NOMO-1 treated with DMSO at 0.1 percent for 48 hours (cell line): ENCODE measurements around the gene LYRM4.

ENCODE experiments used
- DNase-seq: peaks from one replicate; lab custom pipeline; 2025; ENCODE audit not compliant: unreplicated experiment; lab: John Stamatoyannopoulos, UW

Gene LYRM4

DNA sequence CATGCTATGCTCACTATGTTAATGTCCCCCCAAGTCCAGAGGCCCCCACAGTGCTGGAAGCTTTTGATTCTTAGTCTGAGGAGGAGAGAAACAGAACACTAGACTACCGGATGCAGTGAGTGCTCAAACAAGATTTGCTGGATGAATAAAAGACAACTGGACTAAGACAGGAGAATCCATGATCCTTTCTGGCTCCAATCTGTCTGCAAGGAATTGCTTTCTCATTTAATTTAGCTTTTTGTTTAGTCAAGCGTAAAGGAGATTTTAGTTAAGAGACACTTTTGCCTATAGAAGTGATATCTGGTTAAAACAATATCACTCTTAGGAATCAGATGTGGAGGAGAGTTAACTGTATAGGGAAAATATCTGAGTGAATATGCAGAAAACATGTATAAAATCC is 13.5 kb downstream of the LYRM4 start:
- DNase-seq: no peak

DNA sequence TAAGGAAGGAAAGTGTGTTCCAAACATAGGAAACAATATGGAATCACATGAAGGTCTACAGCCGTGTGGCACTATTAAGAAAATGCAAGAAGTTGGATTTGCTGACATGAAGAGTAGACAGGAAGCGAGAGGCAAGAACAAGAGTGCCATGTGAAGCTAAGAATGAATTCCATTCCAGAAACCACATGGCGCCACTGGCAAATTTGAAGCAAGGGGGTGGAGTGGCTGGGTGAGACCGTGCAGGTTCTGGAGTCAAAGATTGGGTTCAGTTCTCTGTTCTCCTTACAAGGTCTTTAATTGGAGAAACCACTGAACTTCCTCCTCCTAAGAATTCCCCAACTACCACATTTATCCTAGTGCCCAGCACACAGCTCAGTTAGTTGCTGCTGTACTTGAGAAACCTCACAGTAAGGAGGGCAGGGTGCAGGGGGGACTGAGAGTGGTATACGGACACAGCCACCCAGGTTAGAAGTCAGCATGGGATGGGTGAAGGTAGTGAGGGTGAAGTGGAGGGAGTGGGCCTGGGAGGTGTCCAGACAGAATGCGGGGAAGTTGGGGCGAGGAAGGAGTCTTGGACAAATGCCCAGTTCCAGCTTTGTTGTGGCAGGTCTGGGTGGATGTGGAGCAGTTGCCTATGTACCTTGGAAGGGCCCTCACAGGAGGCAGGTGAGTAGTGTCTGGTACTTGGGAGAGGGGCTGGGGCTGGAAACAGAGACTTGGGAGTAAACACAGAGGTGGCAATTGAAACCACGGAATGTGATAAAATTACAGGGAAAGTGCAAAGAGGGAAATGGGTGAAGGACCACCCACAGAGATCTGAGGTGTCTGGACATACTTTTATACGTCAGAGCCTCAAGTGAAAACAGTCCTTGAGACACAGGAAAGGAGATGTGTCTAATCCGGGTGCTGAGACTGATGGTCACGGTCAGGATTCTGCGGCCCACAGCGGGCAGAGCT is 14.3 kb downstream of the LYRM4 start:
- no peak for DNase-seq

DNA sequence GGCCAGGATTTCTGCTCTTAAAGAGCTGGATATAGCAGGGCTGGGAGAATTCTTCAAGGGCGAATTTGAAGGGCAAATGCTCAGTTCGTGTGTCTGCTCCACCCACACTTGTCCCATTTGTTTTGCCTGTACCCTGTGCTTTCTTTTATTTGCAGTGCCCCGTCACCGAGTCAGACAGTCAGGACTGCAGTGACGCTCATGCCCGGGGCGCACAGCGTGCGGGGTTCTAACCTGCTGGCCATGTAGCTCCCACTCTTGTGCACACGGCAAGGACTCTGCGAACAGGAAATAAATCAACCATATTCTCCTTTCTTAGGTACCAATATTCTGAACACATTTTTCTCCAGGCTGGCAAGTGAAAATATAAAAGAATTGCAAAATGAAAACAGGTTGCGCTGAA is 17.7 kb downstream of the LYRM4 start:
- no peak for DNase-seq

DNA sequence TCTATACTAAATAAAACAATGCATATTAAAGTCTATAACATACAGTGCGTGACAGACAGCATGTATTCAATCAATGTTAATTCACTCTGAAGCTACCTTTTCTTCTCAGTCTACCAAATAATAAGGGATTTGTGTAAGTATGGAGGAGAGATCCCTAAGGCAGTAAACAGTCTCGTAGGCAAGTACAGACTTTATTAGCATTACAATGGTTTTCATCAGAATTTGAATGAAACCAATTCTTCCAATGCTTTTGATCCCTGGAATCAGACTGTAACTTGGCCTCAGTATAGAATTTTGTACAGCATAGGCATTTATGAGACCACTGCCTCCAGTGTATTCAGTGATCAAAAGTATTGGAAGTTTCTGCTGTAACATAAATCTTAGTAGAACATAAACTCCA is 19.5 kb downstream of the LYRM4 start:
- no peak for DNase-seq

DNA sequence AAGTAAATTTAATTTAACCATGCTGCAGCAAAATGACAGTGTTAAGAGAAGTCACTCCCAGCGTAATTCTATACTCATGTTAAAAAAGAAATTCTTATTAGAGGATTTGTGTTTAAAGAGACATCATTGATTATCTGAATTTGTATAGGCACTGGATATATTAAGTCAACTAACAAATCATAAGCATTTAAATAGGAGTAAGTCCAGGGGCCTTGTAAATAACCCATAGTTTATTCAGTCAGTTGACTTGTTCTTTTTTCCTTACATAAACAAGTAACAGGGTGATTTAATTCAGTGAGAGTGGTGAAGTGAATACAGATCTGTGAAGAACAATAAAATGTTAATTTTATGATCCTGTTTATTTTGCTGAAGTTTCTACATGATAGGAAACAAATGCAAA is 22.4 kb downstream of the LYRM4 start:
- no peak for DNase-seq

DNA sequence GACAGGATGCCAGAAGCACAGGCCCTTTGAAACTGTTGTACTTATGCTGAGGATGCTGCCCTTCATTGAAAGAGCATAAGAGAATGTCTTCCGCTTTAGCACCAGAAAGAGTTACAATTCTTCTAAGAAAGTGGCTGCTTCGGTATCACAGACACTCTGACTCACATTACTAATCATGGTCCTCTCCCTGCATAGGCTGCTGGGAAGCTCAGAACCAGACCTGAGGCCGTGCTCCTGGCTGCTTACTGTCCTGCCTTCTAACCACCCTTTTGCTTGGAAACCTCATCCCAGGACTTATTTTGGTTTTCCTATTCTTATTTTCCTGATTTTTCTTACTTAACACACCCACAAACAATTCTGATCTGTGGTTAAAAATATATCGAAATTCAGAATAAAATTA is 22.9 kb downstream of the LYRM4 start:
- DNase-seq: no peak

DNA sequence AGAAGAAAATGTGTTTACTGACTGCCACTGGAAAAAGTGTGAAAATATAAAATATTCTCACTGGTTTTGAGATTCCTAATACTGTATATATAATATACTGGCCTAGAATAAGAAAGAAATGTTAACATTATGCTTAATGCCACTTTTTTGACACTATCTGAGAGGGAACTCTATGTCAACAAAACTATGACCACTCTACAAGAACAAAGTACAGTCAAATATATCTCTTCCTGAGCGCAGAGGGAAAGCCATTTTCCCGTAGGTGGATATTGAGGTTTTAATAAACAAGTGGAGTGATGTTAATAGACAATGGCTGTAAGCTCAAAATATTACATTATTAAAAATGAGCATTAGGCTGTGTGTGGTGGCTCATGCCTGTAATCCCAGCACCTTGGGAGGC is 24.9 kb downstream of the LYRM4 start:
- DNase-seq: no peak

DNA sequence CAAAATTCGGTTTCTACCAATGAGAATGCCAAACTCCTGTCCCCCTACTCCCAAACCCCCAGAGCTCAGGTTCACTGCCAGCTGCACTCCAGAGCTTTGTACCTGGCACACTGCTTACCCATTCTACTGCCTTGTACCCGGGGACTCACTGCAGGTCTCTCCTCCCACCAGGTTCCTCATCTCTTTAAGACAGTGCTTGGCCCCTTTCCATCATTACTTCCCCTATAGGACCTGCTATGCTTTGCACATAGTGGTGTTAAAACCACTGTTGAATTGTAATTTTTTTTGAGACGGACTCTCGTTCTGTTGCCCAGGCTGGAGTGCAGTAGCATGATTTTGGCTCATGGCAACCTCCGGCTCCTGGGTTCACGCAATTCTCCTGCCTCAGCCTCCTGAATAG is 25.9 kb downstream of the LYRM4 start:
- DNase-seq: peak; percentile 65

DNA sequence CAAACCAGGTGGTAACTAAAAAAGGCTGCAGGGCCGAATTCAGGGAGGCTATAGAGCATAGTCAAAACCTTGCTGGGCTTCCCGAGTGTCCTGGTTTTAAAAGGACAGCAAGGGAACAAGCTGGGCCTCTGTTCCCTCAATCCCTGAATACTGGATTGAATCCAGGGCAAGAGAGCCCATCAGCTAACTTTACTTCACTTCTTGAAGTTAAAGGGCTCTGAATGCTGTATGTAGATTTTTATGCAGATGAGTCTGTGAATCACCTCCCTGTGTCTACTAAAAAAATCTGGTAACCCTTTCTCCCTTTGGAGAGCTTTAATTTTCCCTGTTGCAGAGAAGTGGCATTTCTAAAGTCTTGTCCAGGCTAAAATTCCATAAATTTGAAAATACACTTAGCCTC is 29.5 kb downstream of the LYRM4 start:
- DNase-seq: no peak

DNA sequence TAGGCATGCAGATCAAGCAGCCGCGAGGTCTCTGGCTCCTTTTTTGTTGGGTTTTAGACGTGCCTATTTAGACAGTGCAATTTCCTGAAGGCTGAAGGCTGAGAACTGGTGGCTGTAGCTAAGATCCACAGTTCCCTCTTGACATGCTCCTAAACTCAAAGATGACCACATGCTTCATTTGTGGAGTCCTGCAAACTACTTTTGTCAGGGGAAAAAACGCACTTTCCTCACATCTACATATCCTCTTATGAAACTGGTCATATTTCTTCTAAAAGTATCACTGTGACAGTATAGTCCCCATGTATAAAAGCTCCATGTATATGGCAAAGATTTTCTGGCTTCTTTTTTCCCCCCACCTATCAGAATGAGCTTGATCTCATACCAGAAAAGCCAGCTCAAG is 30.7 kb downstream of the LYRM4 start:
- no peak for DNase-seq

DNA sequence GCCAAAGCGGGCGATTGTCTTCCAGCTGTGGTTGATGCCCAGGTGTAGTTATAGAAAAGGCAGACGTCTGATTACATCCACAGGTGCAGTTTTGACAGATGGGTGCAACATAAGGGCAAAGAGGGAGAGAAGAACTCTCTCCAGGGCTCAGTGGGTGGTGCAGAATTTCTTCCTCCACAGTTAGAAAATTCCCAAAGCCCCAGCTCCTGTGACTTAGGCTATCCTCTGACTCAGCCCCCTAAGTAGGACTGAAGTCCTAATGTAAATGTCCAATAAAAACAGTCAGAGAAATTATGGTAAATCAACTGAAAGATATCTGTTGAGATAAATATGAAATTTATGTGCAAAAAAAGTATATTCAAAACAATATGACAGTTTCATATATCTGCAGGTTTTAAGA is 31.4 kb downstream of the LYRM4 start:
- no peak for DNase-seq

DNA sequence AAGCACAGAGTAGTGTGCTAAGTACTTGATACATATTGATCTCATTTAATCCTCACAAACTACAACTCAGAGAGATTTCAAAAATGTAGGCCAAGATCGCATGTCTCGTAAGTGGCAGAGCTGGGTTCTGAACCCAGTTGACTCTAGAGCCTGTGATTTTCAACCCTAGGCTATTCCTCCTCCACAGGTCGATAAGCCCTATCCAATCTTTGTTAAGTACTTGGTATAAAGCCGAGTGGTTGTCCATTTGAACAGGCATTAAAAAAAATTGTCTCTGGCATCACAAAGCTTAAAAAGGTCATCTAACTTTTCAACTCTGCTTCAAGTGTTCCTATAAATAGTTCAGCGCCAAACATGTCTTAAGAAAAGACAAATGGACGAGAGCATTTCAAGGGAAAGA is 37.4 kb downstream of the LYRM4 start:
- no peak for DNase-seq

DNA sequence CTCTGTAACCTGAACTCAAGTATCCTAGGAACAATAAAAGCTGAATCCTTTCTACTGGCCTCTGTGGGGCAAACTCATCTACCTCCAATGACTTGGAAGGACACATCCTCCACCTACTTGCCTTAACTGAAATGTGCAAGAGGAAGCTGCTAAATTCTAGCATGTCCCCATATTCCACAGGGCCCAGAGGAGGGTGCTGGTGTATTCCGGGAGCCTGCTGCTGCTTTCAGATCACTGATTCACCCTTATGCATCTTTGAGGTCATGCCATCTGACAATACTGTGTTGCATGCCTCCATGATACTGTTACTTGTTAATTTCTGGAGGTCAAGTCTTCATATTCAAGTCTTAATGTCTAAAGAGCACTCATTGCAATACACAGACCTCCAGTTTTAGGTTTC is 40.3 kb downstream of the LYRM4 start:
- DNase-seq: no peak

DNA sequence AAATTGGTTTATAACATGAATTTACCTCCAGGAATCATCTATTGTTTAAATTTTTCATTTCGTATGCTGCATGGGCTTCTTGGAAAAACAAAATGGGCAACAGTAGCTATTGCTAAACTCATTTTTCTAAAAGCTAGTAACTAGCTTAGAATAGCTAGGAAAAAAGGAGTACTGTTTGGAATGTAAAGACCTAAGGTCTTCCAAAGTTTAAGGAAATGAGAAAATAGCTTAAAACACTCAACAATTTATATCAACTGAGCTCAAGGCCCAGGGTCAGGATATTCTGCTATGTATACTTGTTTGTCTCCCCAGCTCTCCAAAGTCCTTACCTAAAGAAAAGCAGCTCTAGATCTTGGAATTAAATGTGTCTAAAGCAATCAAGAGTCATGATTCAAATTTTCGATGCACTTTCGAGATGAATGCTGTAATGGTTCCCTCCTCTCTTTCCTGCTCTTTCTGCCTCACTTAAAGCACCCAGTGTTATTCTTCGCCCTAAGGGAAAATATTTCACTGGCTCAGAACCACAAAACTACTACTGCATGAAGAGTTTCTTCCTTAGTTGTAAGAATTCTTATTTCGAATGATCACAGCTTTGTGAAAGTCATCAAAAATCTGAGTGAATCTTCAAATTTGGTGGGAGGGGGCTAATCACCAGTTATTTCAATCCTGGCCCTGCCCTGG is 41.6 kb downstream of the LYRM4 start:
- no peak for DNase-seq

DNA sequence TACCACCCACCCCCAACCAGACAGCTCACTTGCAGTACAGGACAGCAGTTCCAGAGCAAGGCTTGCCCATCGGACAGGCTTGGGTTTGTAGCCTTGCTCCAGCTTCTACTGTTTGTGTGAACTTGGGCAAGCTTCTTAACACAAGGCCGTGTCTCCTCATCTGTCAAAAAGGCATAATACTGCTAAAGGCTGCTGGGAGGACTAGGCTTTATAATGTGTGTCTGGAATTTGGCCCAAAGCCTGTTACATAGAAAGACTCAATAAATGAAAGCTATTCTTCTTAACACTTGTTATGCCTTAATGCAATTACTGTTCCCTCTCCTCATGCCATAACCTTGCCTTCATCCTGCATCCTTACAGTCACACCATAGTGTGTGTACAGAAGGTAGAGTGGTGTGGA is 43.4 kb downstream of the LYRM4 start:
- DNase-seq: no peak

DNA sequence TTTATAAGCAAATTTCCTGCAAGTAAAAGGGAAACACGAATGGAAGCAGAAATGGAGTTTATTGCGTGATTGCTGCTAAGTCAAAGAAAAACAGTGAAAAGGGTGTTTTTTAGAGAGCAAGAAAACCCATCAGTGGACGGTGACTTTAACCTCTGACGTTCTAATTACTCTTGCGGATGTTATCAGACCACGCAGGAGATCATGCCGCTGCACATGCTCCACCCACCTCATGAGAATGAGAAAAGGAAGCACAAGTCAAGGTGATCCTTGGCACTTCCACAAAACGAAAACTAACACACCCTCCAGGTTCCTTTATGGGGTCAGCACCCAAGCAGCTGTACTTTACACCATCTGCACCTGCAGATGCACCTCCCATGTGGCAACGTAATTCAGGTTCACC is 45.0 kb downstream of the LYRM4 start:
- no peak for DNase-seq

DNA sequence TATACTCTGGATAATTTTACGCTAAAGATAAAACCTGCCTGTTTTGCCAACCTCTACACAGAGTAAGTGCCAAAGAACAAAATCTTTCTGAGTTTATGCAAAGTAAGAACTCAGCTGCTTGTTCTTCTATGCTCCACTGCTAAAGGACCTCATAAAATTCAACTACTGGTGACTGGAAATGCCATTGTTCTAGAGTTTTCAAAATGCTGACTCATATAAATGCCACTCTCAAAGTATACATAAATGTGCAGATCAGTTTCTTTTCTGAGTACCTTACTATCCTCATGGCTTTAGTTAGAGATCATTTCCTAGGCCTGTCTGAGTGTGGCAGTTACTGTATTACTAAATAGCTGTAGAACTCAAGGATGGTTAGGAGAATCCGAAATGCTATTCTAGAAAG is 45.6 kb downstream of the LYRM4 start:
- DNase-seq: no peak

DNA sequence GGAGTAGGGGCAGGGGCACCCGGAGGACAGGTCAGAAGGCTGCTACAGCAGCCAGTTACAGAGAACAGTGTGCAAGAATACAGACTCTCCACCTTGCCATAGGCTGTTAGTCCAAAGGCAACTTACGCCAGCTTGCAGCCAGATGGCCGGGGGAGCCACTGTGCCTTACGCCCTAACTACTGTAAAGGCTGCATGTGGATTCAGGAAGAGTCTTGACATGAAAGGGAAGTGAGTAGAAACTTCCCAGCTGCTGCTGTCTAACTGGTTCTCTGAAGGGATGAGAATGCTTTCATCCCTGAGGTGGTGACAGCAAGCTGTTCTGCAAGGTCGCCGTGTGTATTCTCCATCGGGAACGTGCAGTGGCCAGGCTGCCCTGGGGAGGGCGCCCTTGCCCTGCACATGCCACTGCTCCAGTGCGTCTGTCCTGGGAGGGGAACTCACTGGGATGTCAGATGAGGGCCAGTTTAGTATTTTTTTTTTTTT is 46.1 kb downstream of the LYRM4 start:
- DNase-seq: no peak

DNA sequence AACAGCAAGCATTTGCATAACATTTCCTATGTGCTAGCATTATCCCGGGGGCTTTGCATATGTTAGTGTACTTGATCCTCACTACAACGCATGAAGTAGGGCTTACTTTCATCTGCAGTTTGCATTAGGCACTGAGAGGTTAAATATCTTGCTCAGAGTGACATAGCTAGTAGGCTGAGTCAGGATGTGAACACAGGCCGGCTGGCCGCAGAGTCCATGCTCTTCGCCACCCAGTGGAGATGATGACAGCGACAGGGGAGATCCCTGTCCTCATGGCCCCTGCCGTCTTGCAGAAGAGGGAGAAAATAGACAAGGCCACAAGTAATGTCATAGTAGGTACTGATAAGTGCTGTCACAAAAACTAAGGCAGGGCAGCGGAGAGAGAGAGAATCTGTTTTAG is 46.9 kb downstream of the LYRM4 start:
- DNase-seq: no peak

DNA sequence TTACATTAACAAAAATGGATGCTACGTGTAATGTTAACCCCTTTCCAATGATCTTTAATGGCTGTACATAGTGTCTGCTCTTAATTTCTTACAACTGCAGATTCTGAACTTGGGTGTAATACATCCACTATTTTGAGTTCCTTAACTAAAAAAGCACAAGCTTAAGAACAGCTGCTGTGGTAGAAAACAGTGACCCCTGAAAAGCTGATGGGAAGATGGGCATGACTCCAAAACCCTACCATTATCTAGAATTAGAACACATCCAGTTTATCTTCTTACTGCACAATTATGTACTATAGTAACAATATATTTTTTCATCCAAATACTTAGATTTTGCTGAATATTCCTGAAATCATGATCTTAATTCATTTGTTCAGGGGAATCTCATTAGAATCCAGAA is 49.3 kb downstream of the LYRM4 start:
- no peak for DNase-seq

DNA sequence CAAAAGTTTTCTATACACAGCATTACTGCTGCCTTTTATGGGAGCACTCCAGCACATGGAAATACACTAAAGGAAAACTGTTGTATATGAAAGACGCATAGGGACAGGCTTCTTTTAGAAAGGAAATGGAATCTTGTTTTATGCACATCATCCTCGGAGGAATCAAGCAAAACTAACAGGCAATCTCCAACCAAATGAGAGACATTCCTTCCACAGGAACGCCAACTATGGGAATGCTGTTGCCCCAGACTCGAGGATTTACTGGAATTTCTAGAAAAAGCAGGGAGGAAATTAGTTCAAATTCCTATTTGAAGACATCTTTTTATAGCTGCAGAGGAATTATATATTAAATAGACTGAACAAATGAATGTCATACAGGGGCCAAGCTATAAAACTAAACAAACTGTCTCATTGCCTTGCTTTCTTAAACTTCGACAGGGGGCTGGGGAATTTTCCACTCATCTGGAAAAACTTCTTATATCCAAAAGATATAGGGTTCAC is 52.2 kb downstream of the LYRM4 start:
- no peak for DNase-seq

DNA sequence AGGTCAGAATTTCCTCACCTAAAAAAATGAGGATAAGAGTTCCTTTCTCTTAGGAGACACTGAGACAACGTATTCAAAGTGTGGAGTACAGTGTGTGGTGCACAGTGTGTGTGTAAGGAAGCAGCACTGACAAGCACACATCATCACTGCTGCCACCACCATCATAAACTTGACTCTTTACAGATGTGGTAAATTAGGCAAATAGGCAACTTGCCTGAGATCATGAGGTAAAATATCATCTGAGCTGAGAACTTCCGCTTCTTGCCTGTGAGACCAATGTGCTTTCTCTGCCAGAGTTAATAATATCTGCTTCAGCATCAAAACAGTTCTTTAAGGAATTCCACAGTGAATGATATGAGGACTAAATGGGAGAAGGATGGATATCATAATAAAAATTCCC is 52.7 kb downstream of the LYRM4 start:
- DNase-seq: no peak
